Muscle layer of duodenum (tissue), 2 donors: ENCODE data around the gene CCDC106.

ENCODE experiments used
- H3K27ac ChIP-seq: one replicate; pipeline ENCODE4 v1.7.0; 2013; ENCODE audit warnings: mild to moderate bottlenecking, low read length
- H3K27me3 ChIP-seq: one replicate; pipeline ENCODE4 v1.7.0; 2013; ENCODE audit warnings: low read depth, mild to moderate bottlenecking, control low read depth, low read length
- H3K36me3 ChIP-seq, 2 donors: one replicate each; pipeline ENCODE4 v1.7.0; 2013; ENCODE audit warnings: low read length in 2 of 2, control low read depth in 1 of 2, mild to moderate bottlenecking in 1 of 2; ENCODE audit not compliant: insufficient read depth in 2 of 2, control insufficient read depth in 1 of 2
- H3K4me1 ChIP-seq, 2 donors: one replicate each; pipeline ENCODE4 v1.7.0; 2013; ENCODE audit warnings: low read length in 2 of 2, mild to moderate bottlenecking in 2 of 2, control low read depth in 1 of 2, moderate library complexity in 1 of 2; ENCODE audit not compliant: insufficient read depth in 2 of 2, control insufficient read depth in 1 of 2
- H3K4me3 ChIP-seq, 2 donors: one replicate each; pipeline ENCODE4 v1.7.0; 2013; ENCODE audit warnings: low read length in 2 of 2, low read depth in 1 of 2, mild to moderate bottlenecking in 1 of 2
- H3K9me3 ChIP-seq, 2 donors: one replicate each; pipeline ENCODE4 v1.7.0; 2013; ENCODE audit warnings: low read length in 2 of 2, control low read depth in 1 of 2, mild to moderate bottlenecking in 1 of 2; ENCODE audit not compliant: control insufficient read depth in 1 of 2
- donor health status: healthy.

CCDC106 gene

DNA sequence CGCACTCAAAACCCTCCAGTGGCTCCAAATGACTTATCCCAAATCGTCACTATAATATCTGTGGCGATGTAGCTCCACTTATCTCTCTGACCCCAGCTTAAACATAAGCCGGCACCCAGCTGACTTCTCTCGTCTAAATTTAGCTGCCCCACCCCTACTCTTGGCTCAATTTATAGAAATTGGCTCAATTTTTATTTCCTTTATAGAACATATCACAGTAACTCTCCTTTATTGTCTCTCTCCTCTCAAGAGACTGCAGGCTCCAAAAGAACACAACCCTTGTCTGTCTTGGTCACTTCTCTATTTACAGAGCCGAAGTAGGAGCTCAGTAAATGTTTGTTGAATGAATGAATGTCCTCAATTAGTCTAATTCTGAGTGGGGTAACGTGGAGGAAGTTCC, 24.5 kb upstream of the CCDC106 start:
- H3K9me3 ChIP-seq = no peaks in the 10 kb centered on the region
- no peak overlapping the region for H3K27ac ChIP-seq
- peaks cover 3 to 19% of the 10 kb centered on the region in 2 donors for H3K36me3 ChIP-seq
- H3K4me1 ChIP-seq = peaks cover 0 to 15% of the 10 kb centered on the region in 2 donors
- no peaks in the 10 kb centered on the region for H3K27me3 ChIP-seq
- H3K4me3 ChIP-seq = peak overlapping the region in 1 of 2 donors; percentile 13

DNA sequence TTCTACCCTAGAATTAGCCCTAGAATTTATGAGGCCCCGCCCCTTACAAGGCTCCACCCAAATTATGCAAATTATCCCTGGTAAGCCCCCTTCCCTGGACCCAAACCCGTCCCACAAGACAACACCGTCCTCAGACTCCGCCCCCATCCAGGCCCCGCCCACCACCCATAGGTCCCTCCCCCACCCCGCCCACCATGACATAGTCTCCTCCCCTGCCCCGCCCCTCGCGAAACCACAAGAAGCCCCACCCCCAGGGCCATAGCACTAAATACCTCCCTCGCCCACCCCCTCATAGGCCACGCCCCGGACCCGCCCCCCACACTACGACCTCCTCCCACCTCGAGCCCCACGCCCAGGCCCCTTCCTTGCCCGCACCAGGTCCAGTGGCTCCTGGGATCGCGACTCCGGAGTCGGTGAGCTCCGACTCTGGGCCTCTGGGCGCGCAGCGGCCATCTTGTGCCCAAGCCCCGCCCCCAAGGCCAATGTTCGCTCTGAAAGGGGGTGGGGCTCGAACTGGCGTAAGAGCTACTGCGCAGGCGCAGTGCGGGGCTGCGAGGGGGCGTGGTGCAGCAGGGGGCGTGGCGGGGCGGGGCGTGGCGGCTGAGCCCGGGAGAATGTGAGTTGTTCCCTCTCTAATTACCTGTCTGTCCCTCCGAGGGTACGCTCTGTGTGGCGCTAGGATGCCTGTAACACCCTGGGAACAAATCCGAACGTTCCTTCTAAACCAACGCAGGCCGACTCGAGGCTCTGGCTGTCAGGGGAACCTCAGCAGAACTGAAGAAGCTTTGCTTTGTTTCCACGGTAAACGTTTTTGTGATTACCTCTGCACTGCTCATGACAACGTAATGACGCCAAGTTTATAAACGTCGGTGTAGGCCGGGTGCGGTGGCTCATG, 23.7 kb upstream of the CCDC106 start, which contains the start of gene ZNF784:
ZNF784 (minus strand) TSS at position 458 of the 895 bp plus-strand sequence; CDS start at position 453, 5 bp downstream.
- H3K27me3 ChIP-seq = no peaks in the 10 kb centered on the region
- H3K4me3 ChIP-seq = peak within 1 kb of the TSS; percentile 65 to 66
- H3K4me1 ChIP-seq = peaks cover 0 to 15% of the 10 kb centered on the region in 2 donors
- peaks cover 3 to 19% of the 10 kb centered on the region in 2 donors for H3K36me3 ChIP-seq
- H3K9me3 ChIP-seq = no peaks in the 10 kb centered on the region
- H3K27ac ChIP-seq = peak within 1 kb of the TSS; percentile 69

GRCh38 chr19:55625004-55625326, 23.0 kb upstream of the CCDC106 start:
- Histone ChIP-seq H3K27me3 (no peaks in the 10 kb centered on the region), H3K36me3 (peaks cover 3 to 19% of the 10 kb centered on the region in 2 donors), H3K27ac (no peak overlapping the region), H3K9me3 (no peaks in the 10 kb centered on the region), H3K4me3 (peak overlapping the region; percentile 65 to 66), H3K4me1 (peaks cover 0 to 15% of the 10 kb centered on the region in 2 donors)

GRCh38 chr19:55626350-55626749, 21.7 kb upstream of the CCDC106 start:
- peaks cover 0 to 15% of the 10 kb centered on the region in 2 donors for H3K4me1 ChIP-seq
- H3K27ac ChIP-seq = no peak overlapping the region

GRCh38 chr19:55632463-55632834, 15.6 kb upstream of the CCDC106 start:
- H3K36me3 ChIP-seq = no peaks in the 10 kb centered on the region
- H3K27me3 ChIP-seq = no peaks in the 10 kb centered on the region
- no peak overlapping the region for H3K27ac ChIP-seq
- H3K4me3 ChIP-seq = no peak overlapping the region
- peaks cover 11 to 25% of the 10 kb centered on the region in 2 donors for H3K4me1 ChIP-seq
- H3K9me3 ChIP-seq = no peaks in the 10 kb centered on the region

More at GRCh38 chr19:55626350-55626749, 21.7 kb upstream of the CCDC106 start:
- H3K27me3 ChIP-seq = no peaks in the 10 kb centered on the region
- peaks cover 0 to 10% of the 10 kb centered on the region in 2 donors for H3K36me3 ChIP-seq
- no peaks in the 10 kb centered on the region for H3K9me3 ChIP-seq
- H3K4me3 ChIP-seq = no peak overlapping the region

GRCh38 chr19:55633861-55634260, 14.2 kb upstream of the CCDC106 start:
- no peaks in the 10 kb centered on the region for H3K9me3 ChIP-seq
- peaks cover 11 to 36% of the 10 kb centered on the region in 2 donors for H3K4me1 ChIP-seq
- H3K36me3 ChIP-seq = no peaks in the 10 kb centered on the region
- H3K27me3 ChIP-seq = no peaks in the 10 kb centered on the region
- no peak overlapping the region for H3K27ac ChIP-seq
- no peak overlapping the region for H3K4me3 ChIP-seq

GRCh38 chr19:55635334-55635717, 12.7 kb upstream of the CCDC106 start:
- H3K4me3 ChIP-seq = peak overlapping the region; percentile 87 to 100
- peaks cover 16 to 51% of the 10 kb centered on the region in 2 donors for H3K4me1 ChIP-seq
- peak overlapping the region; percentile 100 for H3K27ac ChIP-seq
- H3K36me3 ChIP-seq = no peaks in the 10 kb centered on the region
- H3K27me3 ChIP-seq = no peaks in the 10 kb centered on the region
- no peaks in the 10 kb centered on the region for H3K9me3 ChIP-seq

DNA sequence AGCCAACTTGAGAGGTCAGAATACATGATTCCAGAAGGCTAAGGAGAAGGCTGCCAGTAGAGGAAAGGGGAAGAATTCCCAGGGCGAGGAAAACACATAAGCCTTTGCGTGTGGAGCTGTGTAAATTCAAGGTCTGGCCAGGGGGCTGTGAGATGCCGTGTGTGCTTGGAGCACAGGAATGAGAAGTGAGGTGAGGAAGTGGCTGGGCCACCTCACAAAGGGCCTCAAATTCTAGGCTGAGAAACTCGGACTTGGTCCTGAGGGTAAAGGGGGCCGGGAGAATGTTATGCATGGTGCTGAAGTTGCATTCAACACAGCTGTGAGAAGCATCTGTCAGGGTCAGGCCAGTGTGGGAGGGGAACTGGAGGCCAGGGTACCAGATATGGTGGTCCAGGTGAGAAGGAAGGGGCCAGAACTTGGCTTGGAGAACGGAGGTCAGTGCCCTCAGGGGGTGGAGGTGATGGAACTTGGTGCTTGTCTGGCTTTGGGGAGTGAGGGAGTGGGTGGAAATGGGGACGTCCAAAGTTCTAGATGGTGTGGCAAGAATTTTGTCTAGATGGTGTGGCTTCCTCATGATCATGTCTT, 12.1 kb upstream of the CCDC106 start:
- H3K27ac ChIP-seq = peak overlapping the region; percentile 100
- H3K36me3 ChIP-seq = no peaks in the 10 kb centered on the region
- H3K9me3 ChIP-seq = no peaks in the 10 kb centered on the region
- H3K27me3 ChIP-seq = no peaks in the 10 kb centered on the region
- peaks cover 17 to 54% of the 10 kb centered on the region in 2 donors for H3K4me1 ChIP-seq
- H3K4me3 ChIP-seq = peak overlapping the region; percentile 87 to 100

- H3K27ac ChIP-seq = no peak overlapping the region
- peaks cover 17 to 58% of the 10 kb centered on the region in 2 donors for H3K4me1 ChIP-seq
- H3K9me3 ChIP-seq = no peaks in the 10 kb centered on the region
- H3K4me3 ChIP-seq = no peak overlapping the region
- no peaks in the 10 kb centered on the region for H3K27me3 ChIP-seq
- no peaks in the 10 kb centered on the region for H3K36me3 ChIP-seq
Observed at GRCh38 chr19:55636723-55637122, 11.3 kb upstream of the CCDC106 start.

DNA sequence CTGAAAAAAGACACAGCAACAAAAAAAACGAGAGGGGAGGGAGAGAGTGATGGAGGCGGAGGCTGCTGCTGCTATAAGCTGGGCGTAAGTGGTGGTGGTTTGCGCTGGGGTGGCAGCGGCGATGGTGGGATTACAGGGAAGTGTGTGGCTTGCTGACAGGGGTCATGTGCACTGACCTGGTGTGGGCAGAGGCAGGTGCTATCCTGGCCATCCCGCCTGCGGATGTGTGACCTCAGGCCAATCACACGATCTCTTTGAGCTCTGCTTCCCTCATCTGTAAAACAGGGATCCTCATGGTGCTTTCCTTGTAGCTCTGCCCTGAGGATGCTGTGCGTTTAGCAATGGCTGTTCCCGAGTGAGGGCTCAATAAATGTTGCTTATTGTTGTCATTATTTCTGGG, 10.5 kb upstream of the CCDC106 start:
- no peak overlapping the region for H3K27ac ChIP-seq
- no peak overlapping the region for H3K4me3 ChIP-seq
- no peaks in the 10 kb centered on the region for H3K36me3 ChIP-seq
- no peaks in the 10 kb centered on the region for H3K27me3 ChIP-seq
- no peaks in the 10 kb centered on the region for H3K9me3 ChIP-seq
- H3K4me1 ChIP-seq = peaks cover 17 to 66% of the 10 kb centered on the region in 2 donors

- H3K4me1 ChIP-seq = peaks cover 17 to 75% of the 10 kb centered on the region in 2 donors
- H3K9me3 ChIP-seq = no peaks in the 10 kb centered on the region
- H3K36me3 ChIP-seq = no peaks in the 10 kb centered on the region
- no peak overlapping the region for H3K4me3 ChIP-seq
- no peaks in the 10 kb centered on the region for H3K27me3 ChIP-seq
- no peak overlapping the region for H3K27ac ChIP-seq
Observed at GRCh38 chr19:55638864-55639359, 9.1 kb upstream of the CCDC106 start.
